GM12878 (cell line): ENCODE measurements around the gene MPIG6B. TPM values are rescaled to one million over a fixed set of nuclear protein-coding genes. Genes with fewer than 3 reads are reported as not detected.

Experiments
- ATAC-seq: fragments of 200-7000 bp; cut with Tn5 transposase; 3 replicates; pipeline ENCODE4 v1.9.1; 2020; ENCODE audit warnings: mild to moderate bottlenecking, moderate library complexity
- BruUV-seq: library from RNA; stranded (reverse); fragments of 400-500 nt; replicated peaks from 2 replicates; lab custom pipeline; 2021; lab: Mats Ljungman, UMichigan
- CTCF ChIA-PET: fragments of 300-600 bp; sonication (Branson Sonifier 250); formaldehyde crosslinking; extraction: SDS; loops from one replicate; lab custom pipeline; 2021; ENCODE audit warnings: inconsistent platforms; lab: Yijun Ruan, JAX
- POLR2A ChIA-PET: fragments of 350-600 bp; formaldehyde crosslinking; extraction: SDS; loops from one replicate; lab custom pipeline; 2021; ENCODE audit warnings: inconsistent platforms; lab: Charles Lee
- RAD21 ChIA-PET: fragments of 300-600 bp; sonication (Branson Sonifier 250); formaldehyde crosslinking; loops from one replicate; lab custom pipeline; 2023; ENCODE audit warnings: antibody characterized with exemption; ENCODE audit not compliant: unreplicated experiment; lab: Charles Lee
- SMC1A ChIA-PET: fragments of 300-600 bp; sonication (Branson Sonifier 250); formaldehyde crosslinking; loops from one replicate; lab custom pipeline; 2023; ENCODE audit not compliant: unreplicated experiment, uncharacterized antibody; lab: Charles Lee
- DNase-seq: peaks from one replicate; pipeline ENCODE4 v3.0.0-alpha.2; 2011; ENCODE audit warnings: low read depth, low spot score
- FAIRE-seq: peaks from 3 replicates; lab custom pipeline; 2011; peaks lifted over from hg19 to GRCh38; lab: Jason Lieb, UNC
- H2AFZ ChIP-seq: 2 replicates; pipeline ENCODE4 v1.6.0; 2011; ENCODE audit warnings: low read depth, low read length, control low read depth; ENCODE audit not compliant: control insufficient read depth
- H3K27ac ChIP-seq: 2 replicates; pipeline ENCODE4 v1.5.1; 2011; ENCODE audit warnings: control low read depth; ENCODE audit not compliant: control insufficient read depth, insufficient read depth
- H3K27me3 ChIP-seq, 2 experiments: replicated peaks in 1 of 2; 2 replicates each; pipeline versions ENCODE4 v1.6.0 to v1.6.1; 2011; ENCODE audit warnings: low read length in 1 of 2; ENCODE audit not compliant: control insufficient read depth in 2 of 2, insufficient read depth in 2 of 2
- H3K36me3 ChIP-seq, 2 experiments: 2 replicates each; pipeline ENCODE4 v1.5.1; 2011; ENCODE audit warnings: low read length in 1 of 2; ENCODE audit not compliant: control insufficient read depth in 2 of 2, insufficient read depth in 2 of 2
- H3K4me1 ChIP-seq: 2 replicates; pipeline ENCODE4 v1.6.1; 2011; ENCODE audit warnings: mild to moderate bottlenecking, low read length, moderate library complexity, mixed read lengths; ENCODE audit not compliant: control insufficient read depth, insufficient read depth
- H3K4me2 ChIP-seq: 2 replicates; pipeline ENCODE4 v1.6.0; 2011; ENCODE audit warnings: control low read depth; ENCODE audit not compliant: control insufficient read depth, insufficient read depth
- H3K4me3 ChIP-seq: fragments of 200-600 bp; sonication (generic); 2 replicates; pipeline ENCODE4 v1.5.1; 2016
- H3K79me2 ChIP-seq: 2 replicates; pipeline ENCODE4 v1.6.0; 2011; ENCODE audit warnings: low read length; ENCODE audit not compliant: control insufficient read depth, insufficient read depth
- H3K9ac ChIP-seq: 2 replicates; pipeline ENCODE4 v1.8.0; 2011; ENCODE audit warnings: low read length, control low read depth, mixed read lengths; ENCODE audit not compliant: control insufficient read depth, insufficient read depth
- H3K9me3 ChIP-seq: replicated peaks from 3 replicates; pipeline ENCODE4 v1.5.1; 2011; ENCODE audit warnings: mild to moderate bottlenecking, low read length; ENCODE audit not compliant: control insufficient read depth, insufficient read depth
- H4K20me1 ChIP-seq: 2 replicates; pipeline ENCODE4 v1.6.0; 2011; ENCODE audit not compliant: control insufficient read depth, insufficient read depth
- CBX5 ChIP-seq: sonication (generic); IDR thresholded peaks from 2 replicates; pipeline ENCODE4 v1.6.1; 2016; ENCODE audit warnings: low read depth, moderate library complexity, mild to moderate bottlenecking, inconsistent platforms
- FOS ChIP-seq: IDR thresholded peaks from 3 replicates; pipeline ENCODE4 v1.6.1; 2011; ENCODE audit warnings: borderline replicate concordance; ENCODE audit not compliant: insufficient read length; ENCODE audit errors: extremely low read depth
- FOXM1 ChIP-seq: IDR thresholded peaks from 2 replicates; pipeline ENCODE4 v1.6.1; 2012; ENCODE audit warnings: low read depth, mild to moderate bottlenecking, inconsistent platforms, low read length, moderate library complexity
- KLF5 ChIP-seq: fragments of 450-650 bp; IDR thresholded peaks from 2 replicates; pipeline ENCODE4 v1.6.1; 2014; ENCODE audit warnings: mild to moderate bottlenecking; ENCODE audit not compliant: partially characterized antibody
- MEF2B ChIP-seq: fragments of 450-650 bp; IDR thresholded peaks from 2 replicates; pipeline ENCODE4 v1.6.1; 2018; ENCODE audit warnings: mild to moderate bottlenecking, moderate library complexity; ENCODE audit not compliant: partially characterized antibody, poor library complexity, severe bottlenecking
- MTA2 ChIP-seq: fragments of 450-650 bp; IDR thresholded peaks from 2 replicates; pipeline ENCODE4 v1.6.1; 2016; ENCODE audit warnings: low read depth, mild to moderate bottlenecking, moderate library complexity
- NFYA ChIP-seq: IDR thresholded peaks from 2 replicates; pipeline ENCODE4 v1.6.1; 2011; ENCODE audit warnings: low read depth, mild to moderate bottlenecking, low read length, improper control_type of control experiment, borderline replicate concordance
- NR2F1 ChIP-seq: fragments of 450-650 bp; conservative IDR thresholded peaks from 2 replicates; pipeline ENCODE4 v1.6.1; 2017; ENCODE audit warnings: mild to moderate bottlenecking
- RCOR1 ChIP-seq: conservative IDR thresholded peaks from 2 replicates; pipeline ENCODE4 v1.6.1; 2012; ENCODE audit warnings: low read depth, low read length, improper control_type of control experiment
- SP1 ChIP-seq: IDR thresholded peaks from one replicate; pipeline ENCODE4 v1.6.1; 2011; ENCODE audit warnings: low read depth, low read length
- SREBF1 ChIP-seq: IDR thresholded peaks from 2 replicates; pipeline ENCODE4 v1.6.1; 2012; ENCODE audit warnings: mild to moderate bottlenecking, low read length
- ZBED1 ChIP-seq: IDR thresholded peaks from 2 replicates; pipeline ENCODE4 v1.6.1; 2016; ENCODE audit warnings: borderline replicate concordance
- WGBS: methylation state at CpG from one replicate; pipeline ENCODE4 v1.1.6; 2016; ENCODE audit warnings: low lambda C conversion rate; ENCODE audit not compliant: insufficient replicate concordance, insufficient coverage; ENCODE audit errors: missing lambda C conversion rate; 5-methylcytosine and 5-hydroxymethylcytosine counted together
- in situ Hi-C: fragments of 300-500 bp; cut with MboI; formaldehyde crosslinking; loops from 9 replicates; pipeline ENCODE4 v1.14.3; 2018; ENCODE audit warnings: mixed read lengths
- intact Hi-C: fragments of 100-400 bp; cut with micrococcal nuclease; formaldehyde crosslinking; loops from one replicate; pipeline ENCODE4 v1.14.2; 2022; ENCODE audit not compliant: unreplicated experiment
- polyA plus RNA-seq, 11 experiments: library from polyadenylated mRNA; depleted of rRNA in 4 of 11; unstranded in 6 of 11; stranded (reverse) in 5 of 11; fragments of >200 nt; fragmentation: Nextera tagmentation in 4 of 11; fragmentation: Illumina TruSeq in 1 of 11; extraction: Ambion mirVana in 4 of 11; extraction: Trizol in 1 of 11; gene quantifications; 1 replicate in 1 of 11; 2 replicates in 10 of 11; pipeline versions ENCODE4 v1.2.1 to v1.2.3, GENCODE V29; 2011 to 2016; ENCODE audit warnings: inconsistent platforms in 2 of 11, missing spikeins in 2 of 11, low read depth in 1 of 11
- total RNA-seq, 4 experiments: library from RNA; depleted of rRNA in 3 of 4; stranded (reverse); fragments of >200 nt in 3 of 4; fragmentation: Illumina TruSeq in 1 of 4; extraction: Trizol in 1 of 4; gene quantifications; 2 replicates each; pipeline versions ENCODE4 v1.2.1 to v1.2.3, GENCODE V29; 2013 to 2021
- TF ChIP-seq, protein P1 (sequence below): fragments of 450-650 bp; formaldehyde crosslinking; IDR thresholded peaks from 2 replicates; pipeline ENCODE4 v1.5.0; 2022; ENCODE audit warnings: mild to moderate bottlenecking, missing genetic modification characterization

Gene MPIG6B
- total and polyA plus RNA-seq, 10 of the 15 experiments (the other 5 are each of a cell fraction or from before 2014, with no cell fraction given): not detected

DNA sequence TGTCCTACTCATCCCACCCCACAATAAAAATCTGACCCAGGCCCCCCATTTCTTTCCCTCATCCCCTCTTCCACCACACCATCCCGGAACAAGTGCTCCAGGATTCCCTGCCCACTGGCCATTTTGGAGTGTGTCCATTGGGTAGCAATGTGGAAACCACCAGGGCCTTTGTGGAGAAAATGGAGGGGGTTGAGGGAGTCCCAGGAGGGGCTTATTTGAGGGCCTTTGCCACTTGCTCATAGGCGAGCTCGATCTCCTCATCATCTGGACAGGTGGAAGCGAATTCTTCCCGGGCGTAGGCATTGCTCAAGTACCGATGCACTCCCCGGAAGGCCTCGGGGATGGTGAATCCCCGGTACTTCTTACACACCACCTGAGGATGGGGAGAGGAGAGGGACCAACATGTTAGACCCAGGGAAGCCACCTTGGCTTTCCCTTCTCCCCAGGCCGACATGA, 7.5 kb downstream of the MPIG6B start:
- Histone ChIP-seq H4K20me1 (0 out of 2 replicates have a peak, but pooled peaks cover 4% of the 10 kb centered on the region), H3K27ac (no peak overlapping the region), H3K9ac (no peak overlapping the region), H3K27me3 (no peaks in the 10 kb centered on the region), H3K79me2 (peaks cover 27% of the 10 kb centered on the region), H3K4me3 (no peak overlapping the region), H2AFZ (no peak overlapping the region), H3K4me1 (peaks cover 33% of the 10 kb centered on the region), H3K9me3 (no peaks in the 10 kb centered on the region), H3K4me2 (peak overlapping the region; percentile 98), H3K36me3 (peaks cover 6 to 15% of the 10 kb centered on the region in 2 experiments)
- in situ Hi-C loops: no loop called here
- no peak for TF ChIP-seq SREBF1
- no peak for TF ChIP-seq CBX5
- no peak for TF ChIP-seq NFYA
- no peak for TF ChIP-seq KLF5
- intact Hi-C loops: loop anchor here (5.0 kb wide), 1 partner anchor 48 kb away; the partner anchor contains the start of gene LY6G5C
- BruUV-seq: TSS peak; percentile 1
- WGBS: 95% methylated on average over 11 of the region's 11 CpGs
- DNase-seq (no peak), ATAC-seq (no peak), FAIRE-seq (no peak)
- ChIA-PET SMC1A (interaction anchor here (0.7 to 5.3 kb wide), 13 partner anchors 8 to 106 kb away, joined by 3 to 45 read pairs (median 4); partner anchors contain the start of genes ABHD16A, CLIC1, HSPA1A and HSPA1L), CTCF (interaction anchor here (0.5 to 15.8 kb wide), 15 partner anchors 8 to 1771 kb away, joined by 3 to 208 read pairs (median 5); partner anchors contain the start of genes HSPA1B, LY6G5C and MSH5), POLR2A (interaction anchor here (0.9 to 2.8 kb wide), 10 partner anchors 9 to 328 kb away, joined by 3 to 30 read pairs (median 3); partner anchors contain the start of genes HSPA1B, MSH5 and NEU1), RAD21 (interaction anchor here (0.6 to 3.6 kb wide), 9 partner anchors 9 to 188 kb away, joined by 3 to 44 read pairs (median 6); partner anchors contain the start of genes ABHD16A, HSPA1A, HSPA1L and MSH5)

DNA sequence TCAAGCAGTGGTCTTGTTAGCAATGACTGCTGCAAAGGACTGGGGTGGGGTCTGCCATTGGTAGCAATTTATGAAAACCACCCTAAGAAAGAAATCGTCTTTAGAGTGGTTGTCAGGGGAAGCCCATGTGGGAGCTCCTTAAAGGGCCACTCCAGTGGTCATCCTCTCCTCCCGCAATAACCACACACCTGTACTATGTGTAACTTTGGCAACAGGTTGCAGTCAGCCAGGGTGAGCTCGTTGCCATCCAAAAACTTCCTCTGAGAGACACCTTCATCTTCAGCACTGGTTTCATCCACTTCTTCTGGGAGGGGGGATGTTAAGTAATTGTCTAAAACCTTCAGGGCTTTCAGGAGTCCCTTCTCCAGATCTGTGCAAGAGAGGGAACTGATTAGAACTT, 8.9 kb downstream of the MPIG6B start:
- H3K36me3 ChIP-seq: peaks cover 6 to 15% of the 10 kb centered on the region in 2 experiments; a peak in 3 of 4 replicates
- BruUV-seq: no TSS peak
- FAIRE-seq (no peak), DNase-seq (no peak), ATAC-seq (no peak)
- ChIA-PET CTCF (interaction anchor here (0.9 to 15.8 kb wide), 8 partner anchors 16 to 221 kb away, joined by 3 to 208 read pairs (median 4); partner anchors contain the start of genes HSPA1B and LSM2), SMC1A (interaction anchor here (0.9 to 3.9 kb wide), 6 partner anchors 9 to 101 kb away, joined by 3 to 41 read pairs (median 4); partner anchors contain the start of gene LSM2), RAD21 (interaction anchor here (1.7 to 2.5 kb wide), 2 partner anchors 29 to 38 kb away, joined by 4 to 9 read pairs; partner anchors contain the start of gene ABHD16A), POLR2A (interaction anchor here (0.6 to 9.7 kb wide), 7 partner anchors 26 to 614 kb away, joined by 3 to 158 read pairs (median 3); partner anchors contain the start of genes HSPA1B and LY6G6F)
- no peak overlapping the region for H3K27ac ChIP-seq
- no peak overlapping the region for H2AFZ ChIP-seq
- no peaks in the 10 kb centered on the region for H3K9me3 ChIP-seq
- 54% methylated on average over 3 of the region's 3 CpGs for WGBS
- H3K4me3 ChIP-seq: no peak overlapping the region
- no peaks in the 10 kb centered on the region for H3K27me3 ChIP-seq
- in situ Hi-C loops (no loop called here), intact Hi-C loops (loop anchor here (5.0 kb wide), 1 partner anchor 50 kb away; the partner anchor contains the start of gene LY6G5C)
- peaks cover 35% of the 10 kb centered on the region for H3K4me1 ChIP-seq
- 0 out of 2 replicates have a peak, but pooled peaks cover 4% of the 10 kb centered on the region for H4K20me1 ChIP-seq
- no peak overlapping the region for H3K4me2 ChIP-seq
- H3K9ac ChIP-seq: no peak overlapping the region
- peaks cover 40% of the 10 kb centered on the region for H3K79me2 ChIP-seq
- TF ChIP-seq FOXM1 (no peak), ZBED1 (no peak), NR2F1 (no peak), SP1 (no peak), MEF2B (no peak), SREBF1 (no peak), MTA2 (no peak), RCOR1 (no peak), FOS (no peak)
- TF ChIP-seq, protein P1, sequence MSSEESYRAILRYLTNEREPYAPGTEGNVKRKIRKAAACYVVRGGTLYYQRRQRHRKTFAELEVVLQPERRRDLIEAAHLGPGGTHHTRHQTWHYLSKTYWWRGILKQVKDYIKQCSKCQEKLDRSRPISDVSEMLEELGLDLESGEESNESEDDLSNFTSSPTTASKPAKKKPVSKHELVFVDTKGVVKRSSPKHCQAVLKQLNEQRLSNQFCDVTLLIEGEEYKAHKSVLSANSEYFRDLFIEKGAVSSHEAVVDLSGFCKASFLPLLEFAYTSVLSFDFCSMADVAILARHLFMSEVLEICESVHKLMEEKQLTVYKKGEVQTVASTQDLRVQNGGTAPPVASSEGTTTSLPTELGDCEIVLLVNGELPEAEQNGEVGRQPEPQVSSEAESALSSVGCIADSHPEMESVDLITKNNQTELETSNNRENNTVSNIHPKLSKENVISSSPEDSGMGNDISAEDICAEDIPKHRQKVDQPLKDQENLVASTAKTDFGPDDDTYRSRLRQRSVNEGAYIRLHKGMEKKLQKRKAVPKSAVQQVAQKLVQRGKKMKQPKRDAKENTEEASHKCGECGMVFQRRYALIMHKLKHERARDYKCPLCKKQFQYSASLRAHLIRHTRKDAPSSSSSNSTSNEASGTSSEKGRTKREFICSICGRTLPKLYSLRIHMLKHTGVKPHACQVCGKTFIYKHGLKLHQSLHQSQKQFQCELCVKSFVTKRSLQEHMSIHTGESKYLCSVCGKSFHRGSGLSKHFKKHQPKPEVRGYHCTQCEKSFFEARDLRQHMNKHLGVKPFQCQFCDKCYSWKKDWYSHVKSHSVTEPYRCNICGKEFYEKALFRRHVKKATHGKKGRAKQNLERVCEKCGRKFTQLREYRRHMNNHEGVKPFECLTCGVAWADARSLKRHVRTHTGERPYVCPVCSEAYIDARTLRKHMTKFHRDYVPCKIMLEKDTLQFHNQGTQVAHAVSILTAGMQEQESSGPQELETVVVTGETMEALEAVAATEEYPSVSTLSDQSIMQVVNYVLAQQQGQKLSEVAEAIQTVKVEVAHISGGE (CRISPR knock-in tag): no peak
